Fibroblast of villous mesenchyme (primary cell): ENCODE measurements around the gene ZNF544. TPM values are rescaled to one million over a fixed set of nuclear protein-coding genes. Genes with fewer than 3 reads are reported as not detected.

Source experiments
- DNase-seq: peaks from one replicate; pipeline ENCODE4 v3.0.0-alpha.2; 2010; ENCODE audit warnings: low read depth
- H3K4me3 ChIP-seq: 2 replicates; pipeline ENCODE4 v1.5.1; 2011; ENCODE audit warnings: low read depth, mild to moderate bottlenecking, low read length
- total RNA-seq: library from RNA; depleted of rRNA; stranded (reverse); fragments of >200 nt; gene quantifications from 2 replicates; pipeline ENCODE4 v1.2.3, GENCODE V29; 2012
- TF ChIP-seq, protein P1 (sequence below): IDR thresholded peaks from 2 replicates; pipeline ENCODE4 v1.5.1; 2012; ENCODE audit warnings: low read depth, mild to moderate bottlenecking, low read length; ENCODE audit not compliant: insufficient read depth

ZNF544 gene
- total RNA-seq, 1 donor: 47.5 TPM

DNA sequence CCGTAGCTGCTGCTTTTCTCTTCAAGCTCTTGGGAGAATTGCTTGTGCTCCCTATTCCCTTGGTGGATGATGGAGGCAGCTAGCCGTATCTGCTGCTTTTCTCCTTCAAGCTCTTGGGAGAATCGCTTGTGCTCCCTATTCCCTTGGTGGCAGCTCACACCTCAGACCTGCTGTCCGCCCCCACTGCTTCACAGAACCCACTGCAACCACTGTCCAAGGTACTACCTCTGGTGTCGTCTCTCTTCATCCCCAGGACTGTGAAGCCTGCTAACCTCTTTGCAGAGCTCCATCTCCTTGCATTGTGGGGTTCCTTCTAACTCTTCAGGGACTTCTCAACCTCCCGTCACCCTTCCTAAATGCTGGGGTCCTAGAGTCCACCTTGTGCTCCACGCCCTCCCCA is 71.9 kb downstream of the ZNF544 start:
- TF ChIP-seq, protein P1, sequence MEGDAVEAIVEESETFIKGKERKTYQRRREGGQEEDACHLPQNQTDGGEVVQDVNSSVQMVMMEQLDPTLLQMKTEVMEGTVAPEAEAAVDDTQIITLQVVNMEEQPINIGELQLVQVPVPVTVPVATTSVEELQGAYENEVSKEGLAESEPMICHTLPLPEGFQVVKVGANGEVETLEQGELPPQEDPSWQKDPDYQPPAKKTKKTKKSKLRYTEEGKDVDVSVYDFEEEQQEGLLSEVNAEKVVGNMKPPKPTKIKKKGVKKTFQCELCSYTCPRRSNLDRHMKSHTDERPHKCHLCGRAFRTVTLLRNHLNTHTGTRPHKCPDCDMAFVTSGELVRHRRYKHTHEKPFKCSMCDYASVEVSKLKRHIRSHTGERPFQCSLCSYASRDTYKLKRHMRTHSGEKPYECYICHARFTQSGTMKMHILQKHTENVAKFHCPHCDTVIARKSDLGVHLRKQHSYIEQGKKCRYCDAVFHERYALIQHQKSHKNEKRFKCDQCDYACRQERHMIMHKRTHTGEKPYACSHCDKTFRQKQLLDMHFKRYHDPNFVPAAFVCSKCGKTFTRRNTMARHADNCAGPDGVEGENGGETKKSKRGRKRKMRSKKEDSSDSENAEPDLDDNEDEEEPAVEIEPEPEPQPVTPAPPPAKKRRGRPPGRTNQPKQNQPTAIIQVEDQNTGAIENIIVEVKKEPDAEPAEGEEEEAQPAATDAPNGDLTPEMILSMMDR: no peak
- DNase-seq: no peak
- no peak overlapping the region for H3K4me3 ChIP-seq

DNA sequence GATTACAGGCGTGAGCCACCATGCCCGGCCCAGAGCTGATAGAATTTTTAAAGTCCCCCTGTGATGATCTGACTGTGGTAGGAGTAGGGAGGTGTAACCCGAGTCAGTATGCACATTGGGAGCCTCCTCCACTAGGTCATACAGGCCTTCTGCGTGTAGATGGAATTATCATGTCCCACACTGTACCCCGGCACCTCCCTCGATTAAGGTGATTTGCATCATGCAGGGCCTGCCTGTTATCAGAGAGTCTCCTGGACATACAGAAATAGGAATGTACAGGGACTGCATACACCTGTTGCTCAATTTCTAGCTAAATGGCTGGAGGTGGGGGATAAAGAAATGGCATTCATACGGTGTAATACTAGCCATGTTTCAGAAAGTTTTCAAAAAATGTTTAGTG is 75.5 kb downstream of the ZNF544 start:
- TF ChIP-seq, protein P1: no peak
- DNase-seq: no peak
- no peak overlapping the region for H3K4me3 ChIP-seq

DNA sequence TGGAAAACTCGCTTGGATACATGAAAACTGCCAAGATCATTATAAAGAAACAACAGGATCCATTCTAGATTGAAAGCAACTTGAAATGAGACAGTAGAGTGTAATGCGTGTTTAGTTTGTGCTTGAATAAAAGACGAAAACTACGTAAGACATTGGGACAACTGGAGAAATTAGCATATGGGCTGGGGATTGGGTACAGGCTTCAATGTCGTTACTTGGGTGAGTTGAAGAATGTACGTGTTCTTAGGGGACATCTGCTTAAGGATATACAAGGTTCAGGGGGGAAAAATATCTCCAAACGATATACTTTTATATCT is 76.0 kb downstream of the ZNF544 start:
- no peak for DNase-seq
- TF ChIP-seq, protein P1: no peak
- H3K4me3 ChIP-seq: peak overlapping the region; percentile 97

DNA sequence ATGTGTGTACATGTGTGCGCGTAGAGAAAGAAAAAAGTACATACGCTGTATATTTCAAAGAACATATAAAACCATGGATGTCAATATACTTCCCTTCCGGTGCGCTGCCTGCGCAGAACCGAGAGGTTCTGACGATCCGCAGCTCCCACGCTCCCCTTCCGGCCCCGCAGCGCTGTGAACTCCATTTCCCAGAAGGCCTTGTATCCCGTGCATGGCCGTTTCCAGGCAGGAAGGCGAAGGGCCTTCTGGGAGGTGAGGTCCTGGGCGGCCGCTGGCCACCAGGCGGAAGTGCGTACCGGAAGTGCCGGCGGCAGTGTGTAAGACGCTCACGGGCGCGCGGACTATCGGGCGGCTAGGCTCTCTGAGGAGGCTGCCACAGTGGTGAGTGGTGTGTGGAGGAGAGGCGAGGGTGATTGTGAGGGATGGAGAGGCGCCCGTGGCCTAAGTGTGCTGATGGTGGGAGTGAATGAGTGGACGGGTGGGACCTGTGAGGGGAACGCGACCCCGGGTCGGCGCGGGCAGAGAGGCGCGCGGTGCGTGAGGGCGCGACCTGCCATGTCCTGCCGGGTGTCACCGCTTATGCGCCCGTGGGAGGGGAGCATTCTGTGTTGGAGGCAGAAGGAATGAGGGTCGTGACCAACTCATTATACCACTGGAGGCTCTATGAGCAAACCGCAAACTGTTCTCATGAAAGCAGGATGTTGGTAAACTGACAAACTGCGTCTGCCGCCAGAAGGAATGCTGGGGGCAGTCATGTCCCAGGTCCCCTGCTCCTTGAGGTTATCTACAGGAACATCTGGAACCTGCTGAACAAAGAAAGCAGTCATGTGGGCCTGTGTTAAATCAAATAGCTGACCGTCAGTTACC is 76.6 kb downstream of the ZNF544 start, which contains the start of gene ERVK3-1:
Gene ERVK3-1, plus strand, starts transcription at position 313 of the 867 bp plus-strand sequence. CDS start 6,792 bp downstream, outside the sequence.
- DNase-seq: peak; percentile 99
- peak within 1 kb of the TSS; percentile 97 for H3K4me3 ChIP-seq
- TF ChIP-seq, protein P1: no peak

DNA sequence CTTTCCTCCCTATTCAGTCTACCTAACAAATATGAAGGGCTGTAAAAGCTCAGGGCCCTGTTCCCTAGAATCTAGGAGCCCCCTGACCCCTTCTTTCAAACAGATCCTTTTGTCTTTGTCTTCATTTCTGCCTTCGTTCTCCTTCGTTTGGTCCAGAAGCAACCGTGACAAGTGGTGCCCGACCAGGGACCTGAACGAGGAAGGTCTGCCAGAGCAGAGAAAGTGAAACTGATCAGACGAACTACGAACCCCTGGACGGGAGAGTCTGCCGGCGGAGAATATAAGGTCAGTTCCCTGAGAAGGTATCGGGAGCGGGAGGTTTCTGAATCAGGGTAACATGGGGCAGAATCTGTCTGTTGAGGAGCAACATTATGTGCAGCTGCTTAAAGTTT is 77.2 kb downstream of the ZNF544 start:
- TF ChIP-seq, protein P1: no peak
- peak overlapping the region; percentile 97 for H3K4me3 ChIP-seq
- peak; percentile 46 for DNase-seq

DNA sequence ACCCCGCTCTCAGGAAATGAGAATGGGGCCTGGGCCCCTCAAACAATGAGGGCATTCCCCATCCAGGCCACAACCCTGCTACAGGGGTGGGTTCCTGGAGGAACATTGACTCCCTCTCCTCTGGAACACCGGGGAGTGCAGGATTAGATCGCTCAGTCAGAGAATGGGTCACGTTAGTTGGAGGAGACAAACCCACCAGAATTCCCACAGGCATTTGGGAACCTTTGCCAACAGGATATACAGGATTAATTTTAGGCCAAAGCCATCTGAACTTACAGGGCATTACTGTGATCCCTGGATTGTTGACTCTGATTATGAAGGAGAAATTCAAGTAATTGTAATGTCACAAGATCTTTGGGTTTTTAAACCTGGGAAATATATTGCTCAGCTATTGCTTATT is 79.0 kb downstream of the ZNF544 start:
- DNase-seq: no peak
- H3K4me3 ChIP-seq: no peak overlapping the region
- TF ChIP-seq, protein P1: no peak
